GM21360 (cell line): ENCODE results near the gene WTIP.
"Not testable (repeated sequence)": the region's sequence is repeated elsewhere in the genome, so short reads cannot be mapped to it uniquely, and the experiment has no call there.

ENCODE experiments used
- ATAC-seq: cut with Tn5 transposase; IDR thresholded peaks from one replicate; pipeline ENCODE4 v1.9.1; 2021; ENCODE audit warnings: mild to moderate bottlenecking, moderate library complexity; ENCODE audit not compliant: unreplicated experiment

WTIP gene

DNA sequence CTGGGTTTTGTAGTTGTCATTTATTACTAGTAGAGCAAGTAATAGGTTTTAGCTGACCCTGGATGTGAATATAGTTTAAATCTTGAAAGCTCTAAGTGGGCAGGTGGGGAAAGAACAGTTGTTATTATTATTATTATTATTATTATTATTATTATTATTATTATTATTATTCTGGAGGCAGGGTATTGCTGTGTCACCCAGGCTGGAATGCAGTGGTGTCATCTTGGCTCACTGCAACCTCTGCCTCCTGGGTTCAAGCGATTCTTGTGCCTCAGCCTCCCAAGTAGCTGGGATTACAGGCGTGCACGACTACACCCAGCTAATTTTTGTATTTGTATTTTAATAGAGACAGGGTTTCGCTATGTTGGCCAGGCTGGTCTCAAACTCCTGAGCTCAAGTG, 3.1 kb upstream of the WTIP start:
- ATAC-seq, result not testable (repeated sequence)

DNA sequence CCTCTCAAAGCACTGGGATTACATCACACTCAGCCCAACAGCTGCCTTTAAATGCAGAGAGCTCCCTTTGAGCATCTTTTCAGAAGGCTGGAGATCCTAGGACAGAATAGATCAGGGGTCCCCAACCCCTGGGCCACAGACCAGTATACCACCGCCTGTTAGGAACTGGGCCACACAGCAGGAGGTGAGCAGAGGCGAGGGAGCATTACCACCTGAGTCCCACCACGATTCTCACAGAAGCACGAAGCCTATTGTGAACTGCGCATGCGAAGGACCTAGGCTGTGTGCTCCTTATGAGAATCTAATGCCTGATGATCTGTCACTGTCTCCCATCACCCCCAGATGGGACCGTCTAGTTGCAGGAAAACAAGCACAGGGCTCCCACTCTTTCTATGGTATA, 2.2 kb upstream of the WTIP start:
- ATAC-seq, result no peak

DNA sequence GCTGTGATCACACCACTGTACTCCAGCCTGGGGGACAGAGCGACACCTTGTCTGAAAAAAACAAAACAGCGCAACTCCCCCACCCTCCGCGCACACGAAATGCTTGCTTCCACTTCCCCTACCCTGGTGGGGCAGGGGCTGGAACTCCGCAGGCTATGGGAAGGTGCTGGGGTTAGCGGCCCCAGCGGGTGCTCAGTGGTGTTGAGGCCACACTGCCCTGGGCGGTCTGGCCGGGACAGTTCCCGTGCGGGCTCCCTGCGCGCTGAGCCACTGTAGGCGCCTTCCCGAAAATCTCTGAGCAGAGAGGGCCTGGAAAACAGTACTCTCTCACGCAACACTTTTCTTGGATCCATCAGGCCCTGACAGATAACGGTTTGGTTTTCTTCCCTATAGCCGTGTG, 1.1 kb upstream of the WTIP start:
- ATAC-seq, result no peak

GRCh38 chr19:34481861-34482379, 362 bp downstream of the WTIP start:
- no peak for ATAC-seq

DNA sequence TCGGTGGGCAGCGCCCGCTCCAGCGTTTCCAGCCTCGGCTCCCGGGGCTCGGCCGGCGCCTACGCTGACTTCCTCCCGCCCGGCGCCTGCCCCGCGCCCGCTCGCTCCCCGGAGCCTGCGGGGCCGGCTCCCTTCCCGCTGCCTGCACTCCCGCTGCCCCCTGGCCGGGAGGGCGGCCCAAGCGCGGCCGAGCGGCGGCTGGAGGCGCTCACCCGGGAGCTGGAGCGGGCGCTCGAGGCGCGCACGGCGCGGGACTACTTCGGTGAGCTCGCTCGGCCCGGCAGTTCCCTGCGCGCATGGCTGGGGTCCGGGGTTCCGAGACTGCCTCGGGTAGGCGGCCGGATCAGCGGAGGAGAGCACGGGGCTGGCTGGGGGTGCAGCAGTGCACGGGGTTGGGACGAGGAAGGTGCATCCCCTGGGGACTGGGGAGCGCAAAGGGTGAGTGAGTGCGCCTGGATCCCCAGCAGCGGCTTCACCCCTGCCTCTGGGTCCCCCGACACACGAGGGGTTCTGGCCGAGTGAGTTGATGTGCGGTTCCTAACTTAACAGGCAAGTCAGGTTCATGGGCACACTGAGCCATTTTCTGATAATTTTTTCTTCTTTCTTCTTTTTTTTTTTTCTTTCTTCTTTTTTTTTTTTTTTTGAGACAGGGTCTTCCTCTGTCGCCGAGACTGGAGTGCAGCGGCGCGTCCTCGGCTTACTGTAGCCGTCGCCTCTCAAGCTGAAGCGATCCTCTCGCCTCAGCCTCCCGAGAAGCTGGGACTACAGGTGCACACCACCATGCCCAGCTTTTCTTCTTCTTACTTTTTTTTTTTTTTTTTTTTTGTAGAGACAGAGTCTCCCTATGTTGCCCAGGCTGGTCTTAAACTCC, 1.1 kb downstream of the WTIP start:
- ATAC-seq, result no peak

- ATAC-seq, result no peak
These were observed 2.8 kb downstream of the WTIP start for GRCh38 chr19:34484328-34484727.

DNA sequence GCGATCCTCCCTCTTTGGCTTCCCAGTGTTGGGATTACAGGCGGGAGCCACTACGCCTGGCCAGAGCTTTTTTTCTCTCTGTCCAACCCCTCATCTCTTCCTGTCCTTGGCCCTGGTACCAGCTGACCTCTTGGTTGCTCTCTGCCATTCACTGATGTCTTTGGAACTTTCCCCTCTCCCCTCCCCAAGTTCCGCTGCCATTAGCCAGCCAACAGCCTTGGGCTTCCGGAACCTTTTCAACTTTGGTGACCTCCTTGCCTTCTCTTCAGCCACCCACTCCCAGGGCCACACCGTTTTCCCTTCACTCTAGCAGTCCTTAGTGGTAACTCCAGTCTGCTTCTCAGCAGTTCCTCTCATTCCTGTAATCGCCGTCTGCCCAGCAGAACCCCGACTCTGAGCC, 4.3 kb downstream of the WTIP start:
- no peak for ATAC-seq

DNA sequence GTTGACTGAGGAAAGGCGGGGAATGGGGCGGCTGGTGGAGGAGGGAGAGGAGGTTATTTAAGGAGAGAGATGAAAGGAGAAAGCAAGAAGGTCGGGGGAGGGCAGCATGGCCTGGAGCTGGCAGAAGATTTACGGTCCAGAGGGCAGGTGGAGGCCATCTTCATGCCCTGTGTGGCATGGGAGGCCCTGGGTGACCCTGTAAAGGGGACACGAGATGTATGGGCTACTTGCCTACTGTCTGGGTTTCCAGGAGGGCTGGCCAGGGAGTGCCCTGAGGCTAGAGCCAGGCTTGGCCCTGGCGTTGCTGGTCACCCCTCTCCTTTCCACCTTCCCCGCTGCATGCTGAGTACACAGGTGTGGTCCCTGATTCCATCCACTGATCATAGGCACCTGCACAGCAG, 6.1 kb downstream of the WTIP start:
- ATAC-seq, result no peak

DNA sequence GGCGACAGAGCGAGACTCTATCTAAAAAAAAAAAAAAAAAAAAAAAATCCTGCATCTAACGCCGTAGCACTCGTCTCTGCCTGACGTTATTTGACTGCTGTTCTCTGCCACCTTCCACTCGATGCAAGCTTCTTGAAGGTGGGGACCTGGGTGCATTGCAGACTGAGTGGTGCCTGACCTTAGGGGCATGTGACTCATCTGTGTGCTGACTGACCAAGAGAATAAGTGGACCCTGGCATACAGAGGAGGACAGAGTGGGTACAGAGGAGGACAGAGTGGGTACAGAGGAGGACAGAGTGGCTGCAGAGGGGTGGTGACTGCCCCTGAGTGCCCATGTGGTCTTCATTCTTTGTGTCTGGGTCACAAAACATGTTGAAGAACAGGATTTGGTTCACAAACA, 7.6 kb downstream of the WTIP start:
- no peak for ATAC-seq

GRCh38 chr19:34490141-34490766, 8.7 kb downstream of the WTIP start:
- no peak for ATAC-seq

DNA sequence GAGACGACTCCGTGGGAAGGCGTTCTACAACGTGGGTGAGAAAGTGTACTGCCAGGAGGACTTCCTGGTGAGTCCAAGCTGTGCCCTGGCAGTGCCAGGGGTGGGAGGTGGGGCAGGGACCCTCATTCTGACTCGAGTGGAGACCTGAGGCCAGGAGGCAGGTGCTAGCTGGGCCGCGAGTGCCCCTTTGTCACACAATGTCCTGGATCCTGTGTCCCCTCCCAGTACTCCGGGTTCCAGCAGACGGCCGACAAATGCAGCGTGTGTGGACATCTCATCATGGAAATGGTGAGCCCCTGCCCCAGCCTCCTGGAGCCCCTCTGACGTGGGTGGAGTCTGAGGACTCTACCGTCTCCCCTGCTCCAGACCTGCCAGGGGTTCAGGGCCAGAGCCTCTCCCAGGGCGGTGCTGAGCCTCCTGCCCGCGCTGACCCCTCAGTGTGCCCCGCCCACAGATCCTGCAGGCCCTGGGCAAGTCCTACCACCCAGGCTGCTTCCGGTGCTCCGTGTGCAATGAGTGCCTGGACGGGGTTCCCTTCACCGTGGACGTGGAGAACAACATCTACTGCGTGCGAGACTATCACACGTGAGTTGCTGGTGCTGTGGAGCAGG, 11.6 kb downstream of the WTIP start:
- no peak for ATAC-seq

DNA sequence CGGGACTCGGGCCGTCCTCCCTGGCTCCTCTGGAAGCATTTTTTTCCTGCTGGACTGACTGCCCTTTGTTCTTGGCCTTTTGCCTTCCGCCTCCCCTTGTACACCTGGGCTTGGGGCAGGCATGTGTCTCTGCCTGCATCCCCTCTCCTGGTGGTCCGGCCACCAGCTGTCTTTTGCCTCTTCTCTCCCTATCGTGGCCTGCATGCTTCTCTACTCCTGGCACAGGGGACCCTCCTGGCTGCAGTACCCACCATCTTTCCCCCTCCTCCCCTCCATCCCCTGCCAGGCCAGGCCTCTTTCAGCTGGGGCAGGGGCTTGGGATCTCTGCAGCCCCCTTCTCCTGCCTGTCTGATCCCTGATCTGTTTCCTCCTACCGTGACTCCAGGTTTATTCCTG, 12.1 kb downstream of the WTIP start:
- no peak for ATAC-seq

GRCh38 chr19:34494601-34495000, 13.0 kb downstream of the WTIP start:
- ATAC-seq, result no peak

GRCh38 chr19:34495416-34495815, 13.9 kb downstream of the WTIP start:
- ATAC-seq, result no peak

GRCh38 chr19:34497112-34497805, 15.7 kb downstream of the WTIP start:
- no peak for ATAC-seq

GRCh38 chr19:34499155-34499834, 17.7 kb downstream of the WTIP start:
- no peak for ATAC-seq

GRCh38 chr19:34500656-34501120, 19.1 kb downstream of the WTIP start:
- ATAC-seq, result no peak

DNA sequence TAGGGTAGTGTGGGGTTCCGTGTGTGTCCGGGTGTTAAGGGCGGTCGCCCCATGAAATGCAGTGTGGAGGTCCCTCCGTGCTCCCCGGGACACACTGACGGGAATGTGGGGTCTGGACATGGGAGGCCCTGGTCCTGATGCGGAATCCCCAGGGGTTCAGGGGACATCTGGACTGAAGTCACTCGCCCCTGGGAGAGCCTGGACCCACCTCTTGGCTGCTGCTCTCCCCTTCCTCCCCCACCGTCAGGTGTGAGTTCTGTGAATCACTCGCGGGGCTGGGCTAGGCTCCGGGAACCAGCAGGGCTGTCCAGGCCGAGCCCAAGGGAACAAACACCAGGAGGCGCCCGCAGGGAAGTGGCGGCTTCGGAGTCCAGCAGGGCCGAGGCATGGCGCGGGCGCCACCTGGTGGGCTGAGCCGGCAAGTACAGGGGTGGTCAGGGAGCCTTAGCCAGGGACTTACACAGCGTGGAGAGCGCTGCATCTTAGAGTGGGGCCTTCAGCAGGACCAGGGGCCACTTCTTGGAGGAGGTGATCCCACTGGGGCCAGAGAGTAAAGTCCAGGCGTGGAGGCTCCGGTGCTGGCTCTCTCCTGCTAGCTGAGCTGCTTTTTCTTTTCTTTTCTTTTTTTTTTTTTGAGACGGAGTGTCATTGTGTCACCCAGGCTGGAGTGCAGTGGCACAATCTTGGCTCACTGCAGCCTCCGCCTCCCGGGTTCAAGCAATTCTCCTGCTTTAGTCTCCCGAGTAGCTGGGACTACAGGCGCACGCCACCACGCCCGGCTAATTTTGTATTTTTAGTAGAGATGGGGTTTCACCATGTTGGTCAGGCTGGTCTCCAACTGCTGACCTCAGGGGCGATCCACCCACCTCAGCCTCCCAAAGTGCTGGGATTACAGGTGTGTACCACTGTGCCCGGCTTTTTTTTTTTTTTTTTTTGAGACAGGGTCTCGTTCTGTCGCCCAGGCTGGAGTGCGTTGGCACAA, 20.1 kb downstream of the WTIP start:
- ATAC-seq, result peak; percentile 67
